ENCODE results near the gene CCDC192.

GRCh38 chr5:127854520-127854919 lies 151.3 kb downstream of the CCDC192 start:
- TF ChIP-seq CTCF (IDR thresholded peaks at IDR 0.05) (no peak), POLR2A (IDR thresholded peaks at IDR 0.05) (no peak)
